Neural cell (in vitro differentiated cells): Measurements from ENCODE around the gene UBE2Q1.

Experiments
- CTCF ChIP-seq: fragments of 450-650 bp; IDR thresholded peaks from 2 replicates; pipeline ENCODE4 v1.5.1; 2014; ENCODE audit warnings: antibody characterized with exemption, mild to moderate bottlenecking, moderate library complexity; ENCODE audit not compliant: poor library complexity, severe bottlenecking
- TF ChIP-seq, protein P1 (sequence below): IDR thresholded peaks from 2 replicates; pipeline ENCODE4 v1.6.1; 2012; ENCODE audit warnings: borderline replicate concordance

DNA sequence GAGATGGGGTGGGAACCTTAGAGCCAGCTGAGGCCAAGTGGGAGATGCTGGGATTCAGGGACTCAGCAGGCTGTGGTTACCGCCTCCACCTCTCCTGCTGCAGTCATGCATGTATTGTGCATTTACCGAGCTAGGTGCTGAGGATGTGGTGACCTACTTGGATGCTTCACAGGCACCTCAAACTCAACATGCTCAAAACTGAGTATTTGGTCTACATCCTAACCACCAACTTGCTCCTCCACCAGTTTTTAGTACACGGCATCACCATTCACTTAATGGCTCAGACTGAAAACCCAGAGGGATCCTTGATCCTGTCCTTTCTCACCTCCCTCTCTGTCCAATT is 14.7 kb upstream of the UBE2Q1 start:
- no peak for TF ChIP-seq CTCF
- TF ChIP-seq, protein P1, sequence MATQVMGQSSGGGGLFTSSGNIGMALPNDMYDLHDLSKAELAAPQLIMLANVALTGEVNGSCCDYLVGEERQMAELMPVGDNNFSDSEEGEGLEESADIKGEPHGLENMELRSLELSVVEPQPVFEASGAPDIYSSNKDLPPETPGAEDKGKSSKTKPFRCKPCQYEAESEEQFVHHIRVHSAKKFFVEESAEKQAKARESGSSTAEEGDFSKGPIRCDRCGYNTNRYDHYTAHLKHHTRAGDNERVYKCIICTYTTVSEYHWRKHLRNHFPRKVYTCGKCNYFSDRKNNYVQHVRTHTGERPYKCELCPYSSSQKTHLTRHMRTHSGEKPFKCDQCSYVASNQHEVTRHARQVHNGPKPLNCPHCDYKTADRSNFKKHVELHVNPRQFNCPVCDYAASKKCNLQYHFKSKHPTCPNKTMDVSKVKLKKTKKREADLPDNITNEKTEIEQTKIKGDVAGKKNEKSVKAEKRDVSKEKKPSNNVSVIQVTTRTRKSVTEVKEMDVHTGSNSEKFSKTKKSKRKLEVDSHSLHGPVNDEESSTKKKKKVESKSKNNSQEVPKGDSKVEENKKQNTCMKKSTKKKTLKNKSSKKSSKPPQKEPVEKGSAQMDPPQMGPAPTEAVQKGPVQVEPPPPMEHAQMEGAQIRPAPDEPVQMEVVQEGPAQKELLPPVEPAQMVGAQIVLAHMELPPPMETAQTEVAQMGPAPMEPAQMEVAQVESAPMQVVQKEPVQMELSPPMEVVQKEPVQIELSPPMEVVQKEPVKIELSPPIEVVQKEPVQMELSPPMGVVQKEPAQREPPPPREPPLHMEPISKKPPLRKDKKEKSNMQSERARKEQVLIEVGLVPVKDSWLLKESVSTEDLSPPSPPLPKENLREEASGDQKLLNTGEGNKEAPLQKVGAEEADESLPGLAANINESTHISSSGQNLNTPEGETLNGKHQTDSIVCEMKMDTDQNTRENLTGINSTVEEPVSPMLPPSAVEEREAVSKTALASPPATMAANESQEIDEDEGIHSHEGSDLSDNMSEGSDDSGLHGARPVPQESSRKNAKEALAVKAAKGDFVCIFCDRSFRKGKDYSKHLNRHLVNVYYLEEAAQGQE = no peak
